ENCODE measurements around the gene MORN1.
"Not testable (repeated sequence)": the region's sequence is repeated elsewhere in the genome, so short reads cannot be mapped to it uniquely, and the experiment has no call there.

The MORN1 gene

DNA sequence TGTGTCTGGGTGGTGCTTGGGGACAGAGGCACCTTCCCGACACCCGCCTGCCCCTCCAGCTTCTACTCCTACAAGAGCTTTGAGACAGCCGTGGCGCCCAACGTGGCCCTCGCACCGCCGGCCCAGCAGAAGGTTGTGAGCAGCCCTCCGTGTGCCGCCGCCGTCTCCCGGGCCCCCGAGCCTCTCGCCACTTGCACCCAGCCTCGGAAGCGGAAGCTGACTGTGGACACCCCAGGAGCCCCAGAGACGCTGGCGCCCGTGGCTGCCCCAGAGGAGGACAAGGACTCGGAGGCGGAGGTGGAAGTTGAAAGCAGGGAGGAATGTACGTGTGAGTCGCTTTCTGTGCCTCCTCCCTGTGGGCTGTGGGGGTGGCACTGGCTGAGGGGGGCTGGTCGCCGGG lies 87.6 kb downstream of the MORN1 start:
- H3K36me3 Mint-ChIP-seq, result peaks cover 37 to 47% of the 10 kb centered on the region in 2 donors
- H3K27me3 Mint-ChIP-seq, result no peaks in the 10 kb centered on the region
- DNase-seq (no peak), ATAC-seq (replicated peaks) (no peak)
- H3K4me1 Mint-ChIP-seq, result peaks cover 22 to 65% of the 10 kb centered on the region in 2 donors
- H3K9me3 Mint-ChIP-seq, result no peaks in the 10 kb centered on the region
- H3K27ac Mint-ChIP-seq, result no peak overlapping the region
- no peak overlapping the region for H3K4me3 Mint-ChIP-seq

DNA sequence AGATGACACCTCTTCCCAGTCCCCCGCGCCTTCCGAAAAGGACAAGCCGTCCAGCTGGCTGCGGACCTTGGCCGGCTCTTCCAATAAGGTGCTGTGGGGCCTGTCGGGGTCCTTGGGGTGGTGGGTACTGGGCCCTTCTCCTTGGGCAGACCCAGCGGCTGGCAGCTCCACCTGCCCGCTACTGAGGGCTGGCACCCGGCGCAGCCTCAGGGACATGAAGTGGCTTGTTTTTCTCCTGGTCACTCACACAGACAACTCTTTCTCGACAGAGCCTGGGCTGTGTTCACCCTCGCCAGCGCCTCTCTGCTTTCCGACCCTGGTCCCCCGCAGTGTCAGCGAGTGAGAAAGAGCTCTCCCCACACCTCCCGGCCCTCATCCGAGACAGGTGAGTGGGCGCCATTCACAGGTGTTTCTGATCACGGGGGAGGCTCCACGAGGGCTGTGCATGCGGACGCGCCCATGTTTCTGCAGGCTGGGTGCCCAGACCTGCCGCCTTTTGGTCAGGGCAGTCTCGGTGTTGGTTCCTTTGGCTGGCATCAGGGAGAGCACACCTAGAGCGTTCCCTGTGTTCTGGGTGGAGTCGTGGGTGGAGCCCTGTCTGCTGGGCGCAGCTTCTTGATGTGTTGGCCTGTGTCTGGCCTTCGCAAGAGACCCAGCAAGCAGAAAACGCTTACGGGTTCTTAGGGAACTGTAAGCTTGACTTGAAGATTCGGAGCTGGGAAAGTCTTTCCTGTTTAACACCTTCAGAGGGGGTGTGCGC lies 88.2 kb downstream of the MORN1 start:
- Mint-ChIP-seq H3K36me3 (peaks cover 33 to 43% of the 10 kb centered on the region in 2 donors), H3K27me3 (no peaks in the 10 kb centered on the region), H3K27ac (no peak overlapping the region), H3K9me3 (no peaks in the 10 kb centered on the region), H3K4me3 (no peak overlapping the region), H3K4me1 (peaks cover 26 to 71% of the 10 kb centered on the region in 2 donors)
- ATAC-seq (replicated peaks) (no peak), DNase-seq (no peak)

DNA sequence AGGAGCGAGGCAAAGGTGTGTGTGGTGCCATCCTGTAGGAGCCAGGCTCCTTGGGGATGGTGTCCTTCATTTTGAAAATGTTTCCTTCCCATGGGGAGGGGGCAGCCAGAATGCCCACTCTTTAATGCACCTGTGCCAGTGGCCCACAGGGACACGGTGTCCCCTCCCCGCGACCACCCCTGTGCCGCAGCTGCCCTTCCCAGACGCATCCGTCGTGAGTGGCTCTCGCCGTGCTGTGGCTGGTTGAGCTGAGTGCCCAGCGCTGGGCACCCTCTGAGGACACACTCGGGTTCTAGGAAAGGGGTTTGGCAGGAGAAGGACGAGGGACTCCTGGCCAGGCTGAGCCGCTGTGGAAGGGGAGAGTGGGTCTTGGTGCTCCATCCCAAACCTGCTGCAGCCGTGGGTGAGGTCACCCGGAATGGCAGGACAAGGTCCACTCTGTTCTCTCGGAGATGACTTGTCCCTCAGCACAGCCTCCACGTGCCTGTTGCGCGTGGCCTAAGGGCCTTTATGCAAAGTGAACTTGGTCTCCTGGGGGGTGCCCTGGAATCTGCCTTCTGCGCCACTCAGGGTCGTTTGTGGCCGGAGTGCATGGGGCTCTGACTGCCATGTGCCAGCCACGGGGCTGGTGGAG lies 88.9 kb downstream of the MORN1 start:
- peaks cover 25 to 36% of the 10 kb centered on the region in 2 donors for H3K36me3 Mint-ChIP-seq
- DNase-seq (no peak), ATAC-seq (replicated peaks) (no peak)
- H3K4me1 Mint-ChIP-seq, result peaks cover 26 to 67% of the 10 kb centered on the region in 2 donors
- no peaks in the 10 kb centered on the region for H3K9me3 Mint-ChIP-seq
- no peaks in the 10 kb centered on the region for H3K27me3 Mint-ChIP-seq
- H3K4me3 Mint-ChIP-seq, result no peak overlapping the region
- H3K27ac Mint-ChIP-seq, result peak overlapping the region; percentile 98

DNA sequence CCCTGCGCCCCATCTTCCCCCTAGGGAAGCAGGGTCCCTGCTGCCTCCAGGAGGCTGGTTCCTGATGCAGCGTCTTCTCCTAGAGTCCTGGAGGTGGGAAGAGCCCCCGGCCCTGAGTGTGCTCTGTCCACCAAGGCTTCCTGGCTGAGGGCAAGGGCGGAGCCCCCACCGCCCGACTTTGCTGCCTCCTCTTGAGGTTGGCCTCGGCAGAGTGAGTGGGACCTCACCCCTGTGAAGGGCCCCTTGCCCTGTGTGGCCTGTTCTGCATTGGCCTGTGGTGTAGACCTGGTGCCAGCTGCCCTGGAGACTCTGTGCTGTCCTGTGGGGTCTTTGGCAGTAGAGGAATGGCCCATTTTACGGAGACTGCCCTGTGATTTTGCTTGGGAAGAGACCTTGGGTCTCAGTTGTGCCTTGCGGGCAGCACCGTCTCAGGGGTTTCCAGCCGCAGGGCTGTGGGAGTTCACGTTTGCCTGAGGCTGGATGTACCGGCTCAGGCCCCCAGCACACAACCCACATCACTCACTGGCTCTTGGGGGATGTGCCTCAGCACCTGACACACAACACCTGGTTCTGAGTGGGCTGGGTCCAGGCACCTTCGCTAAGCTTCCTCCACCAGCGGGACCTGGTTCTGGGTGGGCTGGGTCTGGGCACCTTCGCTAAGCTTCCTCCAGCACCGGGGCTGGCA lies 89.6 kb downstream of the MORN1 start:
- H3K4me1 Mint-ChIP-seq, result peaks cover 27 to 71% of the 10 kb centered on the region in 2 donors

DNA sequence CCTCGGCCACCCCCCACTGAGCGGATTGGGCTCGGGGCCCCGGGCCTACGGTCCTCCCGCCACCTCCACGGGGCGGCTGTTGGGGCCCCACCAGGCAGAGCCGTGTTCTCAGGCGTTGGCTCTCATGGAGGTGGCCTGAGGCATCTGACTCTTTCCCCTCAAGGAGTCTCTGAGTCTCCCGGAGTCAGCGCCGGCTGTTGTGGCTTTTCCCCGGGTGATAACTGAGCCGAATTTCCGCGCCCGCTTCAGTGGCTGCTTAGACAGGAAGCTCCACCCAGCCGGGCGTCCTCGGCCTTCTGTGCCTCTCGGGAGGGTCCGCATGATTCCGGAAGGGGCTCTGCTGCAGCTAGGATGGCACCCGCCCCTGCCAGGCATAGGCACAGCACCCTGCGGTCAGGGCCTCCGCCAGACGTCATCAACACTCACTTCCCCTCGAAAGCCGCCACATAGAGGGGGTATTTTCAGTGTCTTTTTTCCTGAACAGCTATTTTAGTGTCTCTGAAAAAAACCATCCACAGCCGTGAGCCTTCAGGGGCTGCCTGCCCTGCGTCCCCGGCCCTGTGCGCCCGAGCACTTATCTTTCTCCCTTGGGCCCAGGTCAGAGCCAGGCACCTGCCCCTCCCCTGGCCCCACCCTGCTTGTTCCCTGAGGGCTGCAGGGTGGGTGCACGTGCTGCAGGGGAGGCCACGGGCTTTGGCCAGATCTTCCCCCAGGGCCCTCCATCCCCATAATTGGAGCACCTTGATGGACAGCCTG lies 90.3 kb downstream of the MORN1 start:
- Mint-ChIP-seq H3K9me3 (no peaks in the 10 kb centered on the region), H3K27ac (peak overlapping the region; percentile 98), H3K4me3 (peak overlapping the region; percentile 85), H3K27me3 (no peaks in the 10 kb centered on the region), H3K4me1 (peaks cover 31 to 77% of the 10 kb centered on the region in 2 donors), H3K36me3 (peaks cover 27 to 30% of the 10 kb centered on the region in 2 donors)
- DNase-seq (peak; percentile 95), ATAC-seq (replicated peaks) (peak; percentile 86)

More for the DNA sequence above, 89.6 kb downstream of the MORN1 start:
- DNase-seq, result no peak
- Mint-ChIP-seq H3K27ac (peak overlapping the region; percentile 98), H3K4me3 (peak overlapping the region; percentile 85), H3K9me3 (no peaks in the 10 kb centered on the region), H3K36me3 (peaks cover 23 to 30% of the 10 kb centered on the region in 2 donors), H3K27me3 (no peaks in the 10 kb centered on the region)
- no peak for ATAC-seq (replicated peaks)

- Mint-ChIP-seq H3K4me1 (peaks cover 33 to 77% of the 10 kb centered on the region in 2 donors), H3K36me3 (peaks cover 22 to 24% of the 10 kb centered on the region in 2 donors), H3K27ac (peak overlapping the region; percentile 98), H3K4me3 (peak overlapping the region; percentile 85), H3K27me3 (no peaks in the 10 kb centered on the region), H3K9me3 (no peaks in the 10 kb centered on the region)
- ATAC-seq (replicated peaks), result peak; percentile 85 to 87
- DNase-seq, result peak; percentile 89
Observed at GRCh38 chr1:2300004-2300771, 91.2 kb downstream of the MORN1 start.

GRCh38 chr1:2299131-2299627 lies 92.2 kb downstream of the MORN1 start:
- Mint-ChIP-seq H3K27me3 (no peaks in the 10 kb centered on the region), H3K27ac (peak overlapping the region; percentile 98), H3K4me3 (peak overlapping the region; percentile 48 to 85), H3K9me3 (no peaks in the 10 kb centered on the region), H3K36me3 (peaks cover 14 to 21% of the 10 kb centered on the region in 2 donors), H3K4me1 (peaks cover 38 to 86% of the 10 kb centered on the region in 2 donors)
- DNase-seq (no peak), ATAC-seq (replicated peaks) (no peak)

GRCh38 chr1:2298685-2299084 lies 92.7 kb downstream of the MORN1 start:
- Mint-ChIP-seq H3K4me3 (peak overlapping the region; percentile 48 to 54), H3K9me3 (no peaks in the 10 kb centered on the region), H3K36me3 (peaks cover 10 to 23% of the 10 kb centered on the region in 2 donors), H3K4me1 (peaks cover 43 to 88% of the 10 kb centered on the region in 2 donors), H3K27ac (peak overlapping the region; percentile 98), H3K27me3 (no peaks in the 10 kb centered on the region)
- ATAC-seq (replicated peaks) (no peak), DNase-seq (no peak)

DNA sequence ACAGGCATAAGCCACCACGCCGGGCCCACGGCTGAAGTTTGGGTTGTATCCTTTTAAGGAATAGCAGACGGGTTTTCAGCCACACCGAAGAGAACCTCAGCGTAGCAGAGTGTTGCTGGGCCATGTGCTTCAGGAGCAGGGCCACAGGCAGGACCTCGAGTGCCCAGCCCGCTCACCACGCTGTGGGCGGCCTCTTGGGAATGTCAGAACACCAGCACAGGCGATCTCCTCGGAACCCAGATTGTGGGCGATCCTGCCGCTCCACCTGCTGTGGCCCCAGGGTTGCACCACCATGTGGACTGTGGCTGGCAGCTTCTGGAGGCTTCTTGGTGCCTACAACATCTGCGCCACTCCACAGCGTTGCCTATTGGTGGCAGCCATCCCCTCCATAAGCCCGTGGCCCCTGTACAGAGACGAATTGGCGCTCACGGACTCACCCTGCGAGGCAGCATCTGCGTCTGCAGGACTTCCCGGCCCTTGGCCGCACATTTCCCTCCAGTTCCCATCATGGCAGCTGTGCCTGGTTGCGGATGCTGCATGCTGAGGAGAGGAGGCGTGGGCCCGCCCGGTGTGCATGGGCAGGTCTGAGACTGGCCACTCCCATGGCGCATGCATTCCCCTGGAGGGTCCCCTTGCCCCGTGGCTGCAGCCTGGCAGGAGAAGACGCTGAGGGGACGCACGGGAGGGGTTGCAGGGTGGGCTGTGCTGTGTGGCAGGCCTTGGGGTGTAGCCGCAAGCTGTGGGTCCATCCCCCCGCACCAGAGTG lies 93.9 kb downstream of the MORN1 start:
- Mint-ChIP-seq H3K27me3 (no peaks in the 10 kb centered on the region), H3K9me3 (no peaks in the 10 kb centered on the region), H3K27ac (no peak overlapping the region), H3K4me1 (peaks cover 49 to 88% of the 10 kb centered on the region in 2 donors), H3K4me3 (no peak overlapping the region), H3K36me3 (peaks cover 6 to 19% of the 10 kb centered on the region in 2 donors)
- ATAC-seq (replicated peaks) (no peak), DNase-seq (no peak)

DNA sequence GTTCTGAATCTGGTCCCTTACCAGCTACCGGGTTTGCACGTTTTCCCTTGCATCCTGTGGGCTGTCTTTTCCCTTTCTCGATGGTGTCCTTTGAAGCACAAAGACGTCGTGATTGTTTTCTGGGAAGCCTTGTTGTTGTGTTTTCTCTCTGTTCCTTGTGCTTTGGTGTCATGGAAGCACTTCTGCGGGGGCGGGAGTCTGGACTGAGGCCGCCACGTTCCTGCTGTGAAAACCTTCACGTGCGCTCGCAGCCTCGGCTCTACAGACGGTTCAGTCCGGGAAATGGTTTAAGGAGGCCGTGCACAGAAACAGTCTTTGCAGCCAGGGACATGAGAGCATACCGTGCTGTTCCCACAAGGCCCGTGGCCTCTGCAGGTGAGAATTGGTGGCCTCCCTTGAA lies 94.7 kb downstream of the MORN1 start:
- peaks cover 50 to 91% of the 10 kb centered on the region in 2 donors for H3K4me1 Mint-ChIP-seq
- no peaks in the 10 kb centered on the region for H3K27me3 Mint-ChIP-seq
- no peak for ATAC-seq (replicated peaks)
- H3K9me3 Mint-ChIP-seq, result no peaks in the 10 kb centered on the region
- peaks cover 6 to 19% of the 10 kb centered on the region in 2 donors for H3K36me3 Mint-ChIP-seq
- DNase-seq, result no peak
- H3K27ac Mint-ChIP-seq, result no peak overlapping the region
- H3K4me3 Mint-ChIP-seq, result no peak overlapping the region

DNA sequence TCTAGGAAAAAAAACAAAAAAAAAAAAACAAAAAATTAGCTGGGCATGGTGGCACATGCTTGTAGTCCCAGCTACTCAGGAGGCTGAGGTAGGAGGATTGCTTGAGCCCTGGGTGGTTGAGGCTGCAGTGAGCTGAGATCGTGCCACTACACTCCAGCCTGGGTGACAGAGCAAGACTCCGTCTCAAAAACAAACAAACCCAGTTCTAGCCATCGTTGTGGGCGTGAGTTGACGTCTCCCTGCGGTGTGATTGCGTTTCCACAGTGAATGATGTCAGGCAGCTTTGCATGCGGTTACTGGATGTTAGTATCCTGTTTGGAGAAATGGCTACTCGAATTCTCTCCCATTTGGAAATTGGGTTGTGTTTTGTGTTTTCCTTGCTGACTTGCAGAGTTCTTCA lies 95.1 kb downstream of the MORN1 start:
- Mint-ChIP-seq H3K4me1 (peaks cover 48 to 91% of the 10 kb centered on the region in 2 donors), H3K36me3 (peaks cover 6 to 19% of the 10 kb centered on the region in 2 donors)
- not testable (repeated sequence) for H3K4me3 Mint-ChIP-seq; H3K9me3 Mint-ChIP-seq; H3K27ac Mint-ChIP-seq; DNase-seq; H3K27me3 Mint-ChIP-seq; ATAC-seq (replicated peaks)

DNA sequence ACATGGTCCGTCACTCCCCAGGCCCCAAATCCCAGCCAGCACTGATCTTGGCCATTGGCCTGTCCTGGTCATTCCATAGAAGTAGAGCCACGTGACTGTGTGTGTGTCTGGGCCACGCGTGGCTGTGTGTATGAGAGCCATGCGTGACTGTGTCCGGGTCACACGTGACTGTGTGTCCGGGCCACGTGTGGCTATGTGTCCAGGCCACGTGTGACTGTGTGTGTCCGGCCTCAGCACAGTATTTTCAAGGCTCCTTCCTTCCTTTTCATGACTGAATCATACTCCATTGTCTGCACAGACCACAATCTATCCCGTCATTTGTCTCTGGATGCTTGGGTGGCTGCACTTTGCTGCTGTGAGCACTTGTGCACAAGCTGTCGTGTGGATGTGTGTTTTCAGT lies 95.8 kb downstream of the MORN1 start:
- Mint-ChIP-seq H3K9me3 (no peaks in the 10 kb centered on the region), H3K36me3 (peaks cover 6 to 22% of the 10 kb centered on the region in 2 donors), H3K4me1 (peaks cover 53 to 91% of the 10 kb centered on the region in 2 donors), H3K4me3 (no peak overlapping the region), H3K27me3 (no peaks in the 10 kb centered on the region), H3K27ac (no peak overlapping the region)
- ATAC-seq (replicated peaks) (no peak), DNase-seq (no peak)

DNA sequence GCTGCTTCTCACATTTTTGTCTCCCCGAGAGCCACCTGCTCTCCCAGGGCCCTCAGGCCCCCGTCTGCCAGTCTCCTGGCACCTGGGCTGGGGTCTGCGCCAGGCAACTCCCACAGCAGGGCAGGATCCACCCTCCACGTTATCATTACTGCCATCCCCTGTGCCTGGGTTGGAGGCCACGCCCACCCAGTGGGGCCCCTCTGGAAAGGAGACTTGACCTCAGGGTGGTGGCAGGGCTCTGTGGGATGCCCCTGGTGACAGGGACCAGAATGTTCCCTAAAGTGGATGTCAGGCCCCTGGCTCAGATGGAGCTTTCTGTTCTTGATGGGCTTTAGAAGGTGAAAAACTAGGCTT lies 96.7 kb downstream of the MORN1 start:
- Mint-ChIP-seq H3K4me1 (peaks cover 57 to 91% of the 10 kb centered on the region in 2 donors), H3K27ac (peak overlapping the region; percentile 81), H3K4me3 (peak overlapping the region in 1 of 2 donors; percentile 21), H3K27me3 (no peaks in the 10 kb centered on the region), H3K36me3 (peaks cover 6 to 22% of the 10 kb centered on the region in 2 donors), H3K9me3 (no peaks in the 10 kb centered on the region)
- DNase-seq (no peak), ATAC-seq (replicated peaks) (no peak)
